ENCODE results near the gene RAB3C. TPM values are rescaled to one million over a fixed set of nuclear protein-coding genes. Genes with fewer than 3 reads are reported as not detected.

Gene RAB3C
- total RNA-seq, 1 donor = not detected

- no peak for DNase-seq (ENCODE audit: low read depth)
- TF ChIP-seq, protein P1, sequence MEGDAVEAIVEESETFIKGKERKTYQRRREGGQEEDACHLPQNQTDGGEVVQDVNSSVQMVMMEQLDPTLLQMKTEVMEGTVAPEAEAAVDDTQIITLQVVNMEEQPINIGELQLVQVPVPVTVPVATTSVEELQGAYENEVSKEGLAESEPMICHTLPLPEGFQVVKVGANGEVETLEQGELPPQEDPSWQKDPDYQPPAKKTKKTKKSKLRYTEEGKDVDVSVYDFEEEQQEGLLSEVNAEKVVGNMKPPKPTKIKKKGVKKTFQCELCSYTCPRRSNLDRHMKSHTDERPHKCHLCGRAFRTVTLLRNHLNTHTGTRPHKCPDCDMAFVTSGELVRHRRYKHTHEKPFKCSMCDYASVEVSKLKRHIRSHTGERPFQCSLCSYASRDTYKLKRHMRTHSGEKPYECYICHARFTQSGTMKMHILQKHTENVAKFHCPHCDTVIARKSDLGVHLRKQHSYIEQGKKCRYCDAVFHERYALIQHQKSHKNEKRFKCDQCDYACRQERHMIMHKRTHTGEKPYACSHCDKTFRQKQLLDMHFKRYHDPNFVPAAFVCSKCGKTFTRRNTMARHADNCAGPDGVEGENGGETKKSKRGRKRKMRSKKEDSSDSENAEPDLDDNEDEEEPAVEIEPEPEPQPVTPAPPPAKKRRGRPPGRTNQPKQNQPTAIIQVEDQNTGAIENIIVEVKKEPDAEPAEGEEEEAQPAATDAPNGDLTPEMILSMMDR (IDR thresholded peaks at IDR 0.05; ENCODE audit: insufficient read depth, low read depth, low read length) = no peak
- no peak overlapping the region for H3K4me3 ChIP-seq (ENCODE audit: low read depth, low read length)
Observed at GRCh38 chr5:58765058-58765457, 182.2 kb downstream of the RAB3C start.

GRCh38 chr5:58767104-58767503 lies 184.2 kb downstream of the RAB3C start:
- TF ChIP-seq, protein P1 (IDR thresholded peaks at IDR 0.05; ENCODE audit: insufficient read depth, low read depth, low read length) = no peak
- no peak for DNase-seq (ENCODE audit: low read depth)
- no peak overlapping the region for H3K4me3 ChIP-seq (ENCODE audit: low read depth, low read length)

- H3K4me3 ChIP-seq (ENCODE audit: low read depth, low read length) = no peak overlapping the region
- DNase-seq (ENCODE audit: low read depth) = no peak
- TF ChIP-seq, protein P1 (IDR thresholded peaks at IDR 0.05; ENCODE audit: insufficient read depth, low read depth, low read length) = no peak
Observed at GRCh38 chr5:58770136-58770535, 187.3 kb downstream of the RAB3C start.

DNA sequence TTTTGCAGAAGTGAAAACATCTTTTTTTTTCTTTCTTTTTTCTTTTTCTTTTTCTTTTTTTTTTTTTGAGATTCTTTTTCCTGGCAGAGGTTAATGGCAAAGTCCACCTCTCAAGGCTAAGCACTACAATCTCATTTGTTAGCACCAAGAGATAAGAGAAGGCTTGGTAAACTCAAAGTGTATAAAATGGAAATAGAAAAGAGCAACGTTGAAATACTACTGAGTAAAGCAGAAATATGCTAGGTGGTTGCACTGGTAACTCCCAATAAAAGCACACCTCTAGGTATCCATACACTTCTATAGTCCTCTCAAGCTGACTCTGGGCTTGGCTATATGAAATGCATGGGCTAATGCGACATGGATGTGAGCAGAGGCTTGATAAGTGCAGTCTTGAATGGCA lies 188.9 kb downstream of the RAB3C start:
- TF ChIP-seq, protein P1 (IDR thresholded peaks at IDR 0.05; ENCODE audit: insufficient read depth, low read depth, low read length) = no peak
- DNase-seq (ENCODE audit: low read depth) = no peak
- H3K4me3 ChIP-seq (ENCODE audit: low read depth, low read length) = no peak overlapping the region

- TF ChIP-seq, protein P1 (IDR thresholded peaks at IDR 0.05; ENCODE audit: insufficient read depth, low read depth, low read length) = no peak
- no peak for DNase-seq (ENCODE audit: low read depth)
- H3K4me3 ChIP-seq (ENCODE audit: low read depth, low read length) = no peak overlapping the region
Observed at GRCh38 chr5:58773744-58774441, 191.0 kb downstream of the RAB3C start.

DNA sequence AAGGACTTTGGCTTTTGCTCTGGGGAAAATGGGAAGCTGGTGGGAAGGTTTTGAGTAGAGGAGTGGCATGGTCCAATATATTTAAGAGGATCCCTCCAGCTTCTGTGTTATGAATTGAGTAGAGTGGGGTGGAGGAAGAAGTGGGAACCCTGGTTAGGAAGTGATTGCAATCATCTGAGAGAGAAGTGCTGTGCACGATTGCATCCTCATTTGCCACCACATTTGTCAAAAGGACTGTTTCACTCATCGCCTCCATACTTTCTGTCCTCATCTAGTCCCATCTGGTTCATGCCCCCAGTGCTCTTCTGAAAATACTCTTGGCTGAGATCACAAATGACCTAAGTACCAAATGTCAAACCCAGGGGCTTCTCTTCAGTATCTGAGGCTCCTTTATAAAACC lies 192.1 kb downstream of the RAB3C start:
- no peak overlapping the region for H3K4me3 ChIP-seq (ENCODE audit: low read depth, low read length)
- TF ChIP-seq, protein P1 (IDR thresholded peaks at IDR 0.05; ENCODE audit: insufficient read depth, low read depth, low read length) = no peak
- DNase-seq (ENCODE audit: low read depth) = no peak
